GM23248 (cell line): ENCODE measurements around the gene MTCH1. TPM values are rescaled to one million over a fixed set of nuclear protein-coding genes. Genes with fewer than 3 reads are reported as not detected.
"Not testable (repeated sequence)": the region's sequence is repeated elsewhere in the genome, so short reads cannot be mapped to it uniquely, and the experiment has no call there.

Source experiments
- DNase-seq: peaks from one replicate; pipeline ENCODE4 v3.0.0-alpha.2; 2015
- H2AFZ ChIP-seq: fragments of 200-600 bp; sonication (generic); 2 replicates; pipeline ENCODE4 v1.6.1; 2016; ENCODE audit warnings: antibody characterized with exemption
- H3F3A ChIP-seq: fragments of 200-600 bp; sonication (generic); 2 replicates; pipeline ENCODE4 v1.6.1; 2016; ENCODE audit warnings: mild to moderate bottlenecking, antibody characterized with exemption, mixed run types; ENCODE audit not compliant: insufficient read depth
- H3K27ac ChIP-seq: fragments of 200-600 bp; sonication (generic); 2 replicates; pipeline ENCODE4 v1.5.1; 2016; ENCODE audit warnings: mild to moderate bottlenecking
- H3K27me3 ChIP-seq: fragments of 200-600 bp; sonication (generic); replicated peaks from 2 replicates; pipeline ENCODE4 v1.6.1; 2016; ENCODE audit warnings: mild to moderate bottlenecking; ENCODE audit not compliant: insufficient read depth
- H3K36me3 ChIP-seq: fragments of 200-600 bp; sonication (generic); 2 replicates; pipeline ENCODE4 v1.6.1; 2016; ENCODE audit warnings: low read depth, mild to moderate bottlenecking
- H3K4me1 ChIP-seq: fragments of 200-600 bp; sonication (generic); 2 replicates; pipeline ENCODE4 v1.6.1; 2016; ENCODE audit warnings: mild to moderate bottlenecking; ENCODE audit not compliant: insufficient read depth
- H3K4me2 ChIP-seq: fragments of 200-600 bp; sonication (generic); one replicate; pipeline ENCODE4 v1.6.1; 2016; ENCODE audit warnings: mild to moderate bottlenecking; ENCODE audit not compliant: unreplicated experiment
- H3K4me3 ChIP-seq: fragments of 200-600 bp; sonication (generic); 2 replicates; pipeline ENCODE4 v1.5.1; 2016; ENCODE audit warnings: mild to moderate bottlenecking
- H3K79me2 ChIP-seq: fragments of 200-600 bp; sonication (generic); 2 replicates; pipeline ENCODE4 v1.6.1; 2016; ENCODE audit warnings: mild to moderate bottlenecking; ENCODE audit not compliant: insufficient read depth
- H3K9ac ChIP-seq: fragments of 200-600 bp; sonication (generic); 2 replicates; pipeline ENCODE4 v1.6.1; 2016; ENCODE audit warnings: mild to moderate bottlenecking
- H3K9me2 ChIP-seq: fragments of 200-600 bp; sonication (generic); 2 replicates; pipeline ENCODE4 v1.6.1; 2016; ENCODE audit warnings: mixed run types, mild to moderate bottlenecking, moderate library complexity; ENCODE audit not compliant: insufficient read depth
- H3K9me3 ChIP-seq: fragments of 200-600 bp; sonication (generic); one replicate; pipeline ENCODE4 v1.6.1; 2017; ENCODE audit warnings: low read depth
- H4K20me1 ChIP-seq: fragments of 200-600 bp; sonication (generic); 2 replicates; pipeline ENCODE4 v1.6.0; 2016; ENCODE audit not compliant: insufficient read depth
- EZH2 ChIP-seq: fragments of 200-600 bp; sonication (generic); IDR thresholded peaks from 2 replicates; pipeline ENCODE4 v1.6.1; 2018; ENCODE audit warnings: antibody characterized with exemption, mild to moderate bottlenecking; ENCODE audit not compliant: insufficient read depth, poor library complexity, severe bottlenecking
- EZH2phosphoT487 ChIP-seq: fragments of 200-600 bp; sonication (generic); IDR thresholded peaks from 2 replicates; pipeline ENCODE4 v1.6.1; 2018; ENCODE audit warnings: antibody characterized with exemption, moderate library complexity, mild to moderate bottlenecking, low read depth; ENCODE audit not compliant: insufficient read depth
- WGBS, 2 experiments: methylation state at CpG; one replicate each; pipeline ENCODE4 v1.1.6; 2015 to 2017; ENCODE audit warnings: low lambda C conversion rate in 2 of 2, low coverage in 1 of 2; ENCODE audit errors: missing lambda C conversion rate in 2 of 2; 5-methylcytosine and 5-hydroxymethylcytosine counted together
- in situ Hi-C: fragments of 300-500 bp; cut with MboI; formaldehyde crosslinking; loops from 2 replicates; pipeline ENCODE4 v1.15.0; 2020
- polyA plus RNA-seq: library from polyadenylated mRNA; unstranded; fragments of >200 nt; fragmentation: Nextera tagmentation; extraction: Ambion mirVana; gene quantifications from 2 replicates; pipeline ENCODE4 v1.2.1, GENCODE V29; 2016
- total RNA-seq: library from RNA; depleted of rRNA; stranded (reverse); fragments of >200 nt; shearing (Covaris generic); gene quantifications from 2 replicates; pipeline ENCODE4 v1.2.3, GENCODE V29; 2014

The MTCH1 gene
- total and polyA plus RNA-seq, 2 experiments from 2014 or later = 370 to 473 TPM

- Histone ChIP-seq H3K4me2 (no peak overlapping the region), H3K79me2 (no peaks in the 10 kb centered on the region), H3F3A (peaks cover 8% of the 10 kb centered on the region; the same call in 1 of the 2 replicates), H3K4me3 (no peak overlapping the region), H3K4me1 (peaks cover 16% of the 10 kb centered on the region; the same call in 1 of the 2 replicates), H3K9ac (no peak overlapping the region), H3K27me3 (no peaks in the 10 kb centered on the region), H2AFZ (no peak overlapping the region), H4K20me1 (no peaks in the 10 kb centered on the region), H3K9me2 (no peaks in the 10 kb centered on the region), H3K27ac (no peak overlapping the region), H3K9me3 (no peaks in the 10 kb centered on the region), H3K36me3 (no peaks in the 10 kb centered on the region)
- TF ChIP-seq EZH2phosphoT487 = no peak
- WGBS, 2 experiments = 86 to 100% methylated on average over 1 of the region's 1 CpG
- in situ Hi-C loops = no loop called here
- DNase-seq = no peak
These were observed 32.1 kb downstream of the MTCH1 start for GRCh38 chr6:36953931-36954261.

- 0 out of 2 replicates have a peak, but pooled peaks cover 10% of the 10 kb centered on the region for H3K4me1 ChIP-seq
- H3K9ac ChIP-seq = no peak overlapping the region
- no peaks in the 10 kb centered on the region for H4K20me1 ChIP-seq
- no peak overlapping the region for H2AFZ ChIP-seq
- in situ Hi-C loops = no loop called here
- no peaks in the 10 kb centered on the region for H3K9me3 ChIP-seq
- peak overlapping the region; percentile 18 for H3K27ac ChIP-seq
- no peak overlapping the region for H3K4me2 ChIP-seq
- peaks cover 8% of the 10 kb centered on the region; the same call in 1 of the 2 replicates for H3F3A ChIP-seq
- no peaks in the 10 kb centered on the region for H3K36me3 ChIP-seq
- H3K27me3 ChIP-seq = no peaks in the 10 kb centered on the region
- H3K4me3 ChIP-seq = no peak overlapping the region
- no peaks in the 10 kb centered on the region for H3K9me2 ChIP-seq
- 75 to 76% methylated on average over 3 of the region's 3 CpGs for WGBS, 2 experiments
- TF ChIP-seq EZH2 (no peak), EZH2phosphoT487 (no peak)
- peak; percentile 55 for DNase-seq
- no peaks in the 10 kb centered on the region for H3K79me2 ChIP-seq
These were observed 36.4 kb downstream of the MTCH1 start for GRCh38 chr6:36949636-36950035.

- H3K27me3 ChIP-seq, H4K20me1 ChIP-seq, H3K4me2 ChIP-seq, H3K36me3 ChIP-seq, H2AFZ ChIP-seq, H3K27ac ChIP-seq, H3K9ac ChIP-seq, H3K9me2 ChIP-seq, DNase-seq, H3K4me1 ChIP-seq, H3K4me3 ChIP-seq, H3F3A ChIP-seq, H3K9me3 ChIP-seq, H3K79me2 ChIP-seq, in situ Hi-C loops: not testable (repeated sequence)
- WGBS, 2 experiments = 91 to 95% methylated on average over 9 of the region's 9 CpGs
These were observed 36.9 kb downstream of the MTCH1 start for GRCh38 chr6:36949076-36949475.

GRCh38 chr6:36947570-36948351, 38.2 kb downstream of the MTCH1 start:
- H3K9me3 ChIP-seq = no peaks in the 10 kb centered on the region
- 89 to 90% methylated on average over 12 of the region's 12 CpGs for WGBS, 2 experiments
- no peaks in the 10 kb centered on the region for H4K20me1 ChIP-seq
- H3K36me3 ChIP-seq = no peaks in the 10 kb centered on the region
- no peaks in the 10 kb centered on the region for H3K27me3 ChIP-seq
- no peak for DNase-seq
- no peak overlapping the region for H3K4me2 ChIP-seq
- H3F3A ChIP-seq = peaks cover 8% of the 10 kb centered on the region; the same call in 1 of the 2 replicates
- H3K9me2 ChIP-seq = no peaks in the 10 kb centered on the region
- H3K79me2 ChIP-seq = no peaks in the 10 kb centered on the region
- TF ChIP-seq EZH2phosphoT487 (no peak), EZH2 (no peak)
- no peak overlapping the region for H2AFZ ChIP-seq
- in situ Hi-C loops = no loop called here
- H3K9ac ChIP-seq = no peak overlapping the region
- 0 out of 2 replicates have a peak, but pooled peaks cover 10% of the 10 kb centered on the region for H3K4me1 ChIP-seq
- H3K4me3 ChIP-seq = no peak overlapping the region
- H3K27ac ChIP-seq = no peak overlapping the region

- H3K9ac ChIP-seq = no peak overlapping the region
- no peaks in the 10 kb centered on the region for H3K9me3 ChIP-seq
- no peak overlapping the region for H3K4me3 ChIP-seq
- H3K79me2 ChIP-seq = no peaks in the 10 kb centered on the region
- 92 to 93% methylated on average over 4 of the region's 4 CpGs for WGBS, 2 experiments
- peaks cover 8% of the 10 kb centered on the region; the same call in 1 of the 2 replicates for H3F3A ChIP-seq
- H3K27me3 ChIP-seq = no peaks in the 10 kb centered on the region
- H3K27ac ChIP-seq = no peak overlapping the region
- H3K4me2 ChIP-seq = no peak overlapping the region
- H4K20me1 ChIP-seq = no peaks in the 10 kb centered on the region
- in situ Hi-C loops = no loop called here
- 0 out of 2 replicates have a peak, but pooled peaks cover 10% of the 10 kb centered on the region for H3K4me1 ChIP-seq
- no peak overlapping the region for H2AFZ ChIP-seq
- no peak for DNase-seq
- no peak for TF ChIP-seq EZH2phosphoT487
- TF ChIP-seq EZH2 = no peak
- H3K36me3 ChIP-seq = no peaks in the 10 kb centered on the region
- no peaks in the 10 kb centered on the region for H3K9me2 ChIP-seq
These were observed 39.5 kb downstream of the MTCH1 start for GRCh38 chr6:36946526-36946925.
